Measurements from ENCODE around the gene CAVIN2. TPM values are rescaled to one million over a fixed set of nuclear protein-coding genes. Genes with fewer than 3 reads are reported as not detected.
A peak's percentile ranks its signal among the peaks of the same experiment; 100 is the strongest.

The CAVIN2 gene
- total and polyA plus RNA-seq, 2 experiments from 2014 or later: 0.74 to 1.0 TPM

GRCh38 chr2:191832668-191833067 is 14.2 kb downstream of the CAVIN2 start:
- Histone ChIP-seq H3K27ac (no peak overlapping the region), H3K4me1 (ENCODE audit: low read depth) (peaks cover 29% of the 10 kb centered on the region), H3K4me3 (no peak overlapping the region), H3K27me3 (no peaks in the 10 kb centered on the region), H3K9me3 (ENCODE audit: low read depth) (no peaks in the 10 kb centered on the region), H3K36me3 (no peaks in the 10 kb centered on the region)
- DNase-seq (ENCODE audit: low read depth in 1 of 2, low spot score in 1 of 2): no peak
- TF ChIP-seq CTCF (IDR thresholded peaks at IDR 0.05; ENCODE audit: low read depth, low read length): no peak

GRCh38 chr2:191831410-191831994 is 15.4 kb downstream of the CAVIN2 start:
- Histone ChIP-seq H3K4me3 (no peak overlapping the region), H3K36me3 (no peaks in the 10 kb centered on the region), H3K4me1 (ENCODE audit: low read depth) (peaks cover 21% of the 10 kb centered on the region), H3K27me3 (no peaks in the 10 kb centered on the region), H3K9me3 (ENCODE audit: low read depth) (no peaks in the 10 kb centered on the region), H3K27ac (no peak overlapping the region)
- DNase-seq (ENCODE audit: low read depth in 1 of 2, low spot score in 1 of 2): no peak
- no peak for TF ChIP-seq CTCF (IDR thresholded peaks at IDR 0.05; ENCODE audit: low read depth, low read length)

- Histone ChIP-seq H3K9me3 (ENCODE audit: low read depth) (no peaks in the 10 kb centered on the region), H3K27ac (no peak overlapping the region), H3K4me1 (ENCODE audit: low read depth) (peaks cover 7% of the 10 kb centered on the region), H3K27me3 (no peaks in the 10 kb centered on the region), H3K36me3 (no peaks in the 10 kb centered on the region), H3K4me3 (no peak overlapping the region)
- TF ChIP-seq CTCF (IDR thresholded peaks at IDR 0.05; ENCODE audit: low read depth, low read length): no peak
- no peak for DNase-seq (ENCODE audit: low read depth in 1 of 2, low spot score in 1 of 2)
These were observed 22.5 kb downstream of the CAVIN2 start for GRCh38 chr2:191824398-191824797.

- Histone ChIP-seq H3K9me3 (ENCODE audit: low read depth) (no peaks in the 10 kb centered on the region), H3K36me3 (no peaks in the 10 kb centered on the region), H3K27me3 (no peaks in the 10 kb centered on the region), H3K4me1 (ENCODE audit: low read depth) (peaks cover 23% of the 10 kb centered on the region), H3K27ac (no peak overlapping the region), H3K4me3 (no peak overlapping the region)
- no peak for TF ChIP-seq CTCF (IDR thresholded peaks at IDR 0.05; ENCODE audit: low read depth, low read length)
- DNase-seq (ENCODE audit: low read depth in 1 of 2, low spot score in 1 of 2): no peak
These were observed 25.8 kb downstream of the CAVIN2 start for GRCh38 chr2:191821078-191821477.

GRCh38 chr2:191818725-191819350 is 28.1 kb downstream of the CAVIN2 start:
- Histone ChIP-seq H3K4me1 (ENCODE audit: low read depth) (peaks cover 23% of the 10 kb centered on the region), H3K9me3 (ENCODE audit: low read depth) (no peaks in the 10 kb centered on the region), H3K4me3 (no peak overlapping the region), H3K36me3 (no peaks in the 10 kb centered on the region), H3K27ac (peak overlapping the region; percentile 17), H3K27me3 (no peaks in the 10 kb centered on the region)
- TF ChIP-seq CTCF (IDR thresholded peaks at IDR 0.05; ENCODE audit: low read depth, low read length): no peak
- peak in 1 of 2 donors; percentile 50 for DNase-seq (ENCODE audit: low read depth in 1 of 2, low spot score in 1 of 2)

All from cardiac muscle cell (in vitro differentiated cells and primary cell).